GM19395 (cell line): ENCODE measurements around the gene KIAA0825.
"Not testable (repeated sequence)": the region's sequence is repeated elsewhere in the genome, so short reads cannot be mapped to it uniquely, and the experiment has no call there.

Experiments used
- ATAC-seq: cut with Tn5 transposase; IDR thresholded peaks from one replicate; pipeline ENCODE4 v1.9.1; 2021; ENCODE audit warnings: mild to moderate bottlenecking, moderate library complexity; ENCODE audit not compliant: unreplicated experiment

KIAA0825 gene

GRCh38 chr5:94388773-94389514, 229.5 kb downstream of the KIAA0825 start:
- no peak for ATAC-seq

DNA sequence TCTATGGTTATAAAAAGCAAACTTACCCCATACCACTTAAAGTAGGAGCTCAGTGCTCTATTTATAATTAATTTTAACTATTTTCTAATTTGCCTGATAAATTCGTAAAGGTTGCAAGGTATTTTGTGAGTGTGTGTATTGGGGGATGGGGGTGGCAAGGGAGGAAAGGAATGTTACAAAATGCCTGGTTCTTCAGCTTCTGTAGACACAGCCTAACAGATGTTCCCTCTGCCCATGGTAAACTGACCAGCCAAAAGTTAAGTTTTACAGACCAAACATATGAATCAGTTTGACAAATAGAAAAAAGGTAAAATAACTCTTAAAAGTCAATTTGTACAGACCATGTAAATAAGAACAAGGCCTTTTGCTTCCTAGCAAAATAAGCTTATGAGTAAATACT, 232.6 kb downstream of the KIAA0825 start:
- no peak for ATAC-seq

- no peak for ATAC-seq
Observed at GRCh38 chr5:94378062-94378461, 240.3 kb downstream of the KIAA0825 start.

- no peak for ATAC-seq
Observed at GRCh38 chr5:94376672-94377345, 241.6 kb downstream of the KIAA0825 start.

DNA sequence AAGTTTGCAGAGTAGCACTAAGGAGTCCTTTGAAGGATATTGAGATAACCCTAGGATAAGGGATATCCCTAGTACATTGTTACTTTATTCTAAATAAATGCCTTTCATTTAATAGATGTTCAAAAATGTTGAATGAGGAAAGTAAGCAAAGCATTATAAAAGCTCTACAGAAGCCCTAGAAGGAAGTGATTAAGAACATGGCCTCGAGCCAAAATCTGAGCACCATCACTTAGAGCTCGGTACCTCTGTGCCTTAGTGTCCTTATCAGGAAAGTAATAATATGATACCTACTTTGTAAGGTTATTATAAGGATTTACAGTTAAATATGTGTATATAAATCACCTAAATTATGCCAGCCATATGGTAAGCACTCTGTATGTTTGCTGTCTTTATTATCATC, 242.6 kb downstream of the KIAA0825 start:
- no peak for ATAC-seq

DNA sequence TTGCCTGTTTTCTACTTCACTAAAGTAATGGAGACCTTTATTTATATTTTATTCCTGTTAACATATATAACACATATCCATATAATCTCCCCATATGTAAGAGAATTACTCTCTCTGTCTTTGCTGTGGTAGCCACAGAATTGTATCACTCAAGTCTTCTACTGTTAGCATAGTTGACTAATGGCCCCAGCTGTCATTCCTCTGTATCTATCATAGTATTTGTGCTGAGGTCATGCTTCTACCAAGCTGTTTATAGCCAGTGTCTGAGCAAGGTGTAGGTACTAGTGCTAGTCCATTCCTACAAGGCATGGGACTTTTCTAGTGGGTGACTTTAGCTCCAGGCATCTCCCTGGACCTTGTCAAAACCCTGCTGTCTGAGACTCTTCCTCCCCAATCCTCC, 244.1 kb downstream of the KIAA0825 start:
- no peak for ATAC-seq

- ATAC-seq: no peak
Observed at GRCh38 chr5:94367900-94368299, 250.5 kb downstream of the KIAA0825 start.

DNA sequence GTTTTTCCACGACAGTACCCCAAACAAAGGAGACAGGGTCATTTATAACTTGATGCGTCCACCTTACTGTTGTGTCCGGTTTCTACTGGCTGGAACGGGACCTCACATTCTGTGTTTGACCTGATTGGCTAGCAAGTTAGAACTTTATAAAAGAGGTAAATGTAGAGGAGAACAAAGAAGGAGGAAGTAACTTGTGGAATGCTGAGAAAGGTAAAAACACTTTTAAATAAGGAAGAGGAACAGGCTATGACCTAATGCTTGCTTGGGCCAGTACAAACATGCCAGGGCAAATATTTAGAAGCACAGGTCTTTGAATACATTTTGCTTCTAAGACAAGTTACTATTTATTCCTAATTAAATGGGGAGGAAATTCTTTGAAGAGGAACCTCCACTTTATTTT, 251.6 kb downstream of the KIAA0825 start:
- ATAC-seq: no peak

GRCh38 chr5:94362857-94363256, 255.5 kb downstream of the KIAA0825 start:
- no peak for ATAC-seq

- no peak for ATAC-seq
Observed at GRCh38 chr5:94361832-94362796, 256.3 kb downstream of the KIAA0825 start.

DNA sequence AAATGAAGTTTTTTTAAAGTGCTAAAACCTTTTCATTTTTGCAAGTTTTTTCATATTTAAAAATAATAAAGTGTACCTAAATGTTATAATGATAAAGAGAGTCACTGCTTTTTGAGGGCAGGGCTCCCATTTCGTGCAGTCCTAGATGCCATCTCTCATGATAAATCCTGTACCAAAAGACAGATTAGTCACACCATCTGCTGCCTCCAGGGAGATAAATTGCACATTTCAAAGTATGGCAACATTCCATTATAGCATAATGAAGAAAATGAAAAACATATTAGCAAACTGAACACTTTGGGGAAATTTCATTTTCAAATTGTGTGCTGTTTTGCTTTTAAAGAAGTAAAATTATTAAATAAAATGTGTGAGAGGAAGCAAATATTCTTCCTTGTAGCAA, 257.2 kb downstream of the KIAA0825 start:
- no peak for ATAC-seq

- no peak for ATAC-seq
Observed at GRCh38 chr5:94360382-94361130, 257.8 kb downstream of the KIAA0825 start.

DNA sequence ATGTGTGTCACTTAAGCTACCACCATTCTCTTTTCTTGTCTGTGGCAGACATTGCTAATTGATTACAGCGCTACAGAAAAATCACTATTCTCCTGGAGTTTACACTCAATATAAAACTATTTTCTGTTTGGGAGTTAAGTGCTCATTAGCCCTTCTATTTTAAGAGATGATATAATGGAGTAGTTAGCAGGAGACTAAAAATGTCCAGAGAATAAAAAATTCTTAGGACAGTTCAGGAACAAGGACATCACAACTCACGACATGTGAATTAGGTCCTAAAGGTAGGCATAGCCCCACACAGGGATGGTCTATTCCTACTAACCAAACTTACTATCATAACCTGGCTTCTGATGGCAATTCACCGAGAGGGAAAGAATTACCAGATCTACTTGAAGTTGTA, 258.5 kb downstream of the KIAA0825 start:
- ATAC-seq: no peak

DNA sequence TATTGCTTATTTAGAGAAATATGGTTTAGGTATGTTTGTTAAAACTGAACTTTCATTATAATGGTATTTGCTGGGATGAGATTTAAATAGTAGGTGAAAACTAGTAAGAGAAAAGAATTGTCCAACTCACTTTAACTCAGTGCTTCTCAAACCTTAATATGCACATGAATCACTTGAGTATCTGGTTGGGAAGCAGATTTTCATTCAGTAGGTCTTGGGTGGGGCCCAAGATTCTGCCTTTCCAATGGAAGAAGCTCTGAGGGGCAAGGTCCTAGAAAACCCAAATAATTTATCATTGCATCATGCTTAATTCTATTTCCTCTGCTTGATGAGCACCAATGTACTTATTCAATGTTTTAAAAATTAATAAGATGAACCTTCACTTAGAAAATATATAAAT, 262.6 kb downstream of the KIAA0825 start:
- ATAC-seq: no peak

DNA sequence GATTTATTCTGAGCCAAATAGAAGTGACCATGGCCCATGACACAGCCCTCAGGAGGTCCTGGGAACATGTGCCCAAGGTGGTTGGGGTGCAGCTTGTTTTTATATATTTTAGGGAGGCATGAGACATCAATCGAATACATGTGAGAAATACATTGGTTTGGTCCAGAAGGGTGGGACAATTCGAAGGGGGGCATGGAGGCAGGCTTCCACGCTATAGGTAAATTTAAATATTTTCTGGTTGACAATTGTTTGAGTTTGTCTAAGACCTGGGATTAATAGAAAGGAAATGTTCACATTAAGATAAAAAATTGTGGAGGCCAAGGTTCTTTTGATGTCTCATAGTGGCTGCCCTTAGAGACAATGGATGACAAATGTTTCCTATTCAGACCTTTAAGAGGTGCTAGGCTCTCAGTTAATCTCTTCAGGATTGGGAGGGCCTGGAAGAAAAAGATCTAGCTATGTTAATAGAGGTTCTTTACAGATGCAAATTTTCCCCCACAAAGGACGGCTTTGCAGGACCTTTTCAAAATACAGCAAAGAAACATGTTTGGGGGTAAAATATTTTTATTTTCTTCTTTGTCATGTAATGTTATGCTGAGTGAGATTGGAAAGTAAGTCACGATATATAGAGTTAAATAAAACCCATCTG, 263.4 kb downstream of the KIAA0825 start:
- ATAC-seq: not testable (repeated sequence)

DNA sequence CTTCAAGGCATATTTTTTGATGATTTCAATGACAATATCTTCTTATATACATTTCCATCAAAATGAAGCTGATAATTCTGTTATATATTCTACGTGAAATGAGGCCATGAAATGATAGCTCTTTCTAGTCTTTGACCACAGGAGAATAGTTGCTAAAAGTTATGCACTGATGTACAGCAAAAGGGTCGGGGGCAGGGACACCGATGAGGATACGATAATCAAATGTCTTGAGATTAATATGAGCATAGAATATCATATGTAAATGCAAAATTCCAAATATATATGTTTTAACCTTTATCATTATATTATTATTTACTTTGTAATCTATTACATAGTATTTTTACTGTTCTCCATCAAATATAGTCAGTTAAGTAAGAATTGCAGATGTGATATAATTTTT, 264.8 kb downstream of the KIAA0825 start:
- no peak for ATAC-seq

DNA sequence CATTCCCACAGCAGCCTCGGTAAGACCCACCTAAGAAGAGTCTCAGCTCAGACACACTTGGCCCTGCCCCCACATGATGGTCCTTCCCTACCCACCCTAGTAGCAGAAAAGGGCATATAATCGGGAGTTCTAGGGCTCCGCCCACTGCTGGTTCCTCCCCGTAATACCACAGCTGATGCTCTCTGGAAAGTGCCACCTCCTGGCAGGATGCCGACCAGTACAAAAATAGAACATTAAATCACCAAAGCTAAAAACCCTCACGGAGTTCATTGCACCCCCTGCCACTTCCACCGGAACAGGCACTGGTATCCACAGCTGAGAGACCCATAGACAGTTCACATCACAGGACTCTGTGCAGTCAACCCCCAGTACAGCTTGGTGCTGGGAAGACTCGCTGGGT, 271.3 kb downstream of the KIAA0825 start:
- ATAC-seq: no peak

GRCh38 chr5:94345257-94345656, 273.1 kb downstream of the KIAA0825 start:
- ATAC-seq: no peak

DNA sequence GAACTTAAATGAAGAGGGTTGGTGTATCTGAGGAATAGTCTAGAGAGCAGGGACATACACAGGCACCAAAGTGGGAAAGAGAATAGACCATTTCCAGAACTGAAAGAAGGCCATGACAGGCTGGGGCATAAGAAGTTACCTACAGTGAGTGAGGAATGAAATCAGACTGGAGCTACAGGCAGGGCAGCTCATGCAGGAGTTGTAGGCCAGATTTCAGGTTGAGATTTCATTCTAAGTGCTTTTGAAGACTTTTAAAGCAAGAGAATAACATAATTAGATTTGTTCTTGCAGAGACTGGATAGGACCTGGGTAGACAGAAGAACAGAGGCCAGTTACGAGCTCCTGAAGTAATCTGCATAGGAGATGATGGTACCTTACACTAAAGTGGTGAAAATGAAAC, 280.8 kb downstream of the KIAA0825 start:
- ATAC-seq: no peak

GRCh38 chr5:94335936-94336335, 282.5 kb downstream of the KIAA0825 start:
- ATAC-seq: no peak
